Mesenchymal stem cell (in vitro differentiated cells and primary cell): ENCODE results near the gene AQP12A.
"Not testable (repeated sequence)": the region's sequence is repeated elsewhere in the genome, so short reads cannot be mapped to it uniquely, and the experiment has no call there.

Source experiments
- DNase-seq: peaks from one replicate; pipeline ENCODE4 v3.0.0-alpha.2; 2013
- H2AFZ ChIP-seq: one replicate; pipeline ENCODE4 v1.6.1; 2013; ENCODE audit warnings: low read depth, mild to moderate bottlenecking, control low read depth, inconsistent platforms, low read length, moderate library complexity
- H2AK5ac ChIP-seq: 2 replicates; pipeline ENCODE4 v1.6.1; 2013; ENCODE audit warnings: low read length, moderate library complexity, mild to moderate bottlenecking, inconsistent platforms; ENCODE audit not compliant: severe bottlenecking
- H2BK120ac ChIP-seq: one replicate; pipeline ENCODE4 v1.6.1; 2013; ENCODE audit warnings: low read depth, mild to moderate bottlenecking, inconsistent platforms, low read length, moderate library complexity
- H2BK12ac ChIP-seq, 2 experiments: one replicate each; pipeline ENCODE4 v1.6.1; 2013; ENCODE audit warnings: inconsistent platforms in 2 of 2, low read length in 2 of 2, mild to moderate bottlenecking in 2 of 2, moderate library complexity in 2 of 2, control low read depth in 1 of 2
- H2BK15ac ChIP-seq: one replicate; pipeline ENCODE4 v1.6.1; 2013; ENCODE audit warnings: mild to moderate bottlenecking, low read depth, inconsistent platforms; ENCODE audit not compliant: poor library complexity, severe bottlenecking
- H2BK5ac ChIP-seq: 2 replicates; pipeline ENCODE4 v1.6.1; 2013; ENCODE audit warnings: low read depth, mild to moderate bottlenecking, low read length, control low read depth, inconsistent platforms; ENCODE audit not compliant: poor library complexity, severe bottlenecking
- H3K14ac ChIP-seq, 2 experiments: one replicate each; pipeline ENCODE4 v1.6.1; 2013; ENCODE audit warnings: inconsistent platforms in 2 of 2, low read length in 2 of 2, control low read depth in 1 of 2, mild to moderate bottlenecking in 1 of 2, moderate library complexity in 1 of 2
- H3K18ac ChIP-seq, 2 experiments: one replicate each; pipeline ENCODE4 v1.6.1; 2013; ENCODE audit warnings: inconsistent platforms in 2 of 2, low read length in 2 of 2, control low read depth in 1 of 2, low read depth in 1 of 2, mild to moderate bottlenecking in 1 of 2
- H3K23ac ChIP-seq, 2 experiments: one replicate each; pipeline ENCODE4 v1.6.1; 2013; ENCODE audit warnings: inconsistent platforms in 2 of 2, low read length in 2 of 2, mild to moderate bottlenecking in 2 of 2, moderate library complexity in 2 of 2, control low read depth in 1 of 2
- H3K27ac ChIP-seq: 2 replicates; pipeline ENCODE4 v1.5.1; 2013; ENCODE audit warnings: mild to moderate bottlenecking, moderate library complexity, low read length, control low read depth, inconsistent platforms; ENCODE audit not compliant: poor library complexity, severe bottlenecking
- H3K27me3 ChIP-seq, 2 experiments: 2 replicates each; pipeline versions ENCODE4 v1.6.1 to v1.7.0; 2013; ENCODE audit warnings: low read length in 2 of 2, mild to moderate bottlenecking in 2 of 2, moderate library complexity in 2 of 2, control low read depth in 1 of 2, inconsistent platforms in 1 of 2; ENCODE audit not compliant: control insufficient read depth in 1 of 2, insufficient read depth in 1 of 2
- H3K36me3 ChIP-seq, 2 experiments: 2 replicates each; pipeline versions ENCODE4 v1.6.1 to v1.7.0; 2013; ENCODE audit warnings: low read length in 2 of 2, control low read depth in 1 of 2, inconsistent platforms in 1 of 2, low read depth in 1 of 2, mild to moderate bottlenecking in 1 of 2; ENCODE audit not compliant: insufficient read depth in 2 of 2, control insufficient read depth in 1 of 2
- H3K4ac ChIP-seq, 2 experiments: one replicate each; pipeline ENCODE4 v1.6.1; 2013; ENCODE audit warnings: inconsistent platforms in 2 of 2, low read length in 2 of 2, mild to moderate bottlenecking in 2 of 2, moderate library complexity in 2 of 2, control low read depth in 1 of 2, low read depth in 1 of 2
- H3K4me1 ChIP-seq: 2 replicates; pipeline ENCODE4 v1.6.1; 2013; ENCODE audit warnings: low read depth, low read length, control low read depth; ENCODE audit not compliant: control insufficient read depth, insufficient read depth
- H3K4me2 ChIP-seq: 2 replicates; pipeline ENCODE4 v1.6.1; 2013; ENCODE audit warnings: low read length, mild to moderate bottlenecking, inconsistent platforms; ENCODE audit not compliant: poor library complexity, severe bottlenecking
- H3K4me3 ChIP-seq, 2 experiments: 2 replicates each; pipeline versions ENCODE4 v1.5.1 to v1.7.0; 2013; ENCODE audit warnings: low read length in 2 of 2, mild to moderate bottlenecking in 2 of 2, control low read depth in 1 of 2, low read depth in 1 of 2; ENCODE audit not compliant: insufficient read depth in 1 of 2
- H3K79me1 ChIP-seq: replicated peaks from 2 replicates; pipeline ENCODE4 v1.6.1; 2013; ENCODE audit warnings: mild to moderate bottlenecking, control low read depth, low read length, inconsistent platforms; ENCODE audit not compliant: poor library complexity, severe bottlenecking
- H3K9ac ChIP-seq: 2 replicates; pipeline ENCODE4 v1.7.0; 2013; ENCODE audit warnings: mild to moderate bottlenecking, low read length, moderate library complexity
- H3K9me3 ChIP-seq: 2 replicates; pipeline ENCODE4 v1.7.0; 2013; ENCODE audit warnings: mild to moderate bottlenecking, low read length; ENCODE audit not compliant: control insufficient read depth
- H4K8ac ChIP-seq: one replicate; pipeline ENCODE4 v1.6.1; 2013; ENCODE audit warnings: inconsistent platforms, mild to moderate bottlenecking, low read length, moderate library complexity
- H4K91ac ChIP-seq: one replicate; pipeline ENCODE4 v1.6.1; 2013; ENCODE audit warnings: mild to moderate bottlenecking, low read length, inconsistent platforms
- WGBS: methylation state at CpG from one replicate; pipeline ENCODE4 v1.1.7; 2013; ENCODE audit warnings: mixed read lengths; 5-methylcytosine and 5-hydroxymethylcytosine counted together

Gene AQP12A

GRCh38 chr2:240700616-240701015 lies 8.9 kb downstream of the AQP12A start:
- not testable (repeated sequence) for H3K36me3 ChIP-seq, H2AK5ac ChIP-seq, H3K9ac ChIP-seq, H3K27ac ChIP-seq, H3K9me3 ChIP-seq, H4K91ac ChIP-seq, H3K23ac ChIP-seq, H2BK12ac ChIP-seq, H2BK120ac ChIP-seq, H2BK5ac ChIP-seq, H3K18ac ChIP-seq, H3K4me2 ChIP-seq, DNase-seq, H3K79me1 ChIP-seq, H3K4ac ChIP-seq, H2BK15ac ChIP-seq, H2AFZ ChIP-seq, H3K14ac ChIP-seq, H3K4me1 ChIP-seq, H3K4me3 ChIP-seq, H4K8ac ChIP-seq
- peaks cover 5 to 37% of the 10 kb centered on the region in 2 experiments for H3K27me3 ChIP-seq
- WGBS = 82% methylated on average over 14 of the region's 21 CpGs

GRCh38 chr2:240701091-240701735 lies 9.5 kb downstream of the AQP12A start:
- Histone ChIP-seq H3K18ac (no peak overlapping the region), H3K9me3 (no peaks in the 10 kb centered on the region), H3K14ac (no peak overlapping the region), H2BK15ac (no peak overlapping the region), H2BK5ac (no peak overlapping the region), H3K27me3 (peaks cover 6 to 40% of the 10 kb centered on the region in 2 experiments), H2BK120ac (no peak overlapping the region), H3K4me1 (no peaks in the 10 kb centered on the region), H4K91ac (no peak overlapping the region), H3K4ac (no peak overlapping the region), H3K36me3 (peaks cover 0 to 6% of the 10 kb centered on the region in 2 experiments), H3K4me3 (peak overlapping the region in 1 of 2 experiments; percentile 42), H3K4me2 (no peak overlapping the region), H2AFZ (no peak overlapping the region), H3K27ac (no peak overlapping the region), H2AK5ac (no peak overlapping the region), H3K9ac (no peak overlapping the region), H2BK12ac (no peak overlapping the region), H4K8ac (no peak overlapping the region), H3K23ac (no peak overlapping the region), H3K79me1 (no peaks in the 10 kb centered on the region)
- 94% methylated on average over 67 of the region's 67 CpGs for WGBS
- no peak for DNase-seq

GRCh38 chr2:240701736-240702639 lies 10.3 kb downstream of the AQP12A start:
- no peaks in the 10 kb centered on the region for H3K79me1 ChIP-seq
- no peak overlapping the region for H3K14ac ChIP-seq
- 89% methylated on average over 26 of the region's 30 CpGs for WGBS
- H3K36me3 ChIP-seq = peaks cover 0 to 6% of the 10 kb centered on the region in 2 experiments
- no peak overlapping the region for H2BK12ac ChIP-seq
- H3K4me2 ChIP-seq = no peak overlapping the region
- no peak overlapping the region for H3K9ac ChIP-seq
- no peak overlapping the region for H4K8ac ChIP-seq
- H4K91ac ChIP-seq = no peak overlapping the region
- no peaks in the 10 kb centered on the region for H3K9me3 ChIP-seq
- H2BK5ac ChIP-seq = no peak overlapping the region
- no peaks in the 10 kb centered on the region for H3K4me1 ChIP-seq
- no peak overlapping the region for H3K23ac ChIP-seq
- no peak overlapping the region for H3K4ac ChIP-seq
- H3K27ac ChIP-seq = no peak overlapping the region
- no peak overlapping the region for H2BK120ac ChIP-seq
- no peak overlapping the region for H2BK15ac ChIP-seq
- H2AK5ac ChIP-seq = no peak overlapping the region
- peaks cover 9 to 47% of the 10 kb centered on the region in 2 experiments for H3K27me3 ChIP-seq
- no peak overlapping the region for H3K4me3 ChIP-seq
- H2AFZ ChIP-seq = no peak overlapping the region
- no peak overlapping the region for H3K18ac ChIP-seq
- DNase-seq = no peak

GRCh38 chr2:240702640-240703011 lies 11.0 kb downstream of the AQP12A start:
- WGBS = 78% methylated on average over 9 of the region's 9 CpGs
- H3K23ac ChIP-seq = no peak overlapping the region
- H3K9ac ChIP-seq = no peak overlapping the region
- H2AFZ ChIP-seq = no peak overlapping the region
- no peak overlapping the region for H3K14ac ChIP-seq
- H3K4me1 ChIP-seq = no peaks in the 10 kb centered on the region
- H2BK5ac ChIP-seq = no peak overlapping the region
- H2BK15ac ChIP-seq = no peak overlapping the region
- H3K79me1 ChIP-seq = no peaks in the 10 kb centered on the region
- H3K36me3 ChIP-seq = peaks cover 0 to 6% of the 10 kb centered on the region in 2 experiments
- H3K27me3 ChIP-seq = peaks cover 9 to 53% of the 10 kb centered on the region in 2 experiments
- no peak overlapping the region for H2BK12ac ChIP-seq
- no peak for DNase-seq
- no peak overlapping the region for H3K4me2 ChIP-seq
- H2AK5ac ChIP-seq = no peak overlapping the region
- no peak overlapping the region for H3K4ac ChIP-seq
- no peak overlapping the region for H3K4me3 ChIP-seq
- H2BK120ac ChIP-seq = no peak overlapping the region
- no peak overlapping the region for H3K18ac ChIP-seq
- H3K27ac ChIP-seq = no peak overlapping the region
- H3K9me3 ChIP-seq = no peaks in the 10 kb centered on the region
- no peak overlapping the region for H4K91ac ChIP-seq
- no peak overlapping the region for H4K8ac ChIP-seq
